ENCODE data around the gene DEDD2. TPM values are rescaled to one million over a fixed set of nuclear protein-coding genes. Genes with fewer than 3 reads are reported as not detected.
A peak's percentile ranks its signal among the peaks of the same experiment; 100 is the strongest.

Gene DEDD2
- total and polyA plus RNA-seq, 10 donors = 24.7 to 73.9 (median 47.2) TPM

- no peak overlapping the region for H3K4me3 ChIP-seq
- no peak for DNase-seq
- peaks cover 4 to 100% (median 94%) of the 10 kb centered on the region in 6 donors for H3K36me3 ChIP-seq
- peak overlapping the region in 1 of 8 donors; percentile 7 for H3K27ac ChIP-seq
- intact Hi-C loops (cut with DNase I; ENCODE audit: low total_unique reads) = no loop called here
- H3K9me3 ChIP-seq = no peaks in the 10 kb centered on the region
- peaks cover 0 to 28% (median 4%) of the 10 kb centered on the region in 6 donors for H3K4me1 ChIP-seq
- TF ChIP-seq POLR2AphosphoS5 (IDR thresholded peaks at IDR 0.05) (peak in 1 of 3 donors; percentile 19), CTCF (IDR thresholded peaks at IDR 0.05 in 8 of 11, conservative IDR thresholded peaks at IDR 0.05 in 3 of 11) (no peak)
- H3K27me3 ChIP-seq (replicated peaks in 1 of 7) = no peaks in the 10 kb centered on the region
- 90 to 96% (median 94%) methylated on average over 10 of the region's 10 CpGs for WGBS, 5 donors
Observed at GRCh38 chr19:42232435-42232834, 15.0 kb upstream of the DEDD2 start.

- 78 to 94% (median 91%) methylated on average over 4 of the region's 4 CpGs for WGBS, 5 donors
- TF ChIP-seq POLR2AphosphoS5 (IDR thresholded peaks at IDR 0.05) (no peak), CTCF (IDR thresholded peaks at IDR 0.05 in 8 of 11, conservative IDR thresholded peaks at IDR 0.05 in 3 of 11) (no peak), POLR2A (IDR thresholded peaks at IDR 0.05) (no peak)
- peaks cover 0 to 36% (median 3%) of the 10 kb centered on the region in 6 donors for H3K4me1 ChIP-seq
- H3K4me3 ChIP-seq = no peak overlapping the region
- intact Hi-C loops (cut with DNase I; ENCODE audit: low total_unique reads) = no loop called here
- DNase-seq = no peak
- no peaks in the 10 kb centered on the region for H3K9me3 ChIP-seq
- no peaks in the 10 kb centered on the region for H3K27me3 ChIP-seq (replicated peaks in 1 of 7)
- H3K27ac ChIP-seq = peak overlapping the region in 2 of 8 donors; percentile 11 to 22
- H3K36me3 ChIP-seq = peaks cover 4 to 100% (median 96%) of the 10 kb centered on the region in 6 donors
Observed at GRCh38 chr19:42230571-42230970, 13.1 kb upstream of the DEDD2 start.

- no peak overlapping the region for H3K4me3 ChIP-seq
- peaks cover 0 to 36% (median 0%) of the 10 kb centered on the region in 6 donors for H3K4me1 ChIP-seq
- H3K36me3 ChIP-seq = peaks cover 4 to 100% (median 96%) of the 10 kb centered on the region in 6 donors
- no peaks in the 10 kb centered on the region for H3K9me3 ChIP-seq
- WGBS, 5 donors = 60 to 78% (median 61%) methylated on average over 8 of the region's 8 CpGs
- H3K27ac ChIP-seq = peak overlapping the region in 2 of 8 donors; percentile 22 to 53
- TF ChIP-seq CTCF (IDR thresholded peaks at IDR 0.05 in 8 of 11, conservative IDR thresholded peaks at IDR 0.05 in 3 of 11) (no peak), POLR2A (IDR thresholded peaks at IDR 0.05) (no peak), POLR2AphosphoS5 (IDR thresholded peaks at IDR 0.05) (peak in 1 of 3 donors; percentile 12)
- no peaks in the 10 kb centered on the region for H3K27me3 ChIP-seq (replicated peaks in 1 of 7)
- intact Hi-C loops (cut with DNase I; ENCODE audit: low total_unique reads) = no loop called here
- no peak for DNase-seq
Observed at GRCh38 chr19:42229855-42230351, 12.4 kb upstream of the DEDD2 start.

- Histone ChIP-seq H3K27ac (peak overlapping the region in 2 of 8 donors; percentile 22 to 53), H3K27me3 (replicated peaks in 1 of 7) (no peaks in the 10 kb centered on the region), H3K4me1 (peaks cover 0 to 36% (median 0%) of the 10 kb centered on the region in 6 donors), H3K36me3 (peaks cover 4 to 100% (median 96%) of the 10 kb centered on the region in 6 donors), H3K9me3 (no peaks in the 10 kb centered on the region), H3K4me3 (no peak overlapping the region)
- WGBS, 5 donors = 68 to 85% (median 77%) methylated on average over 3 to 4 of the region's 4 CpGs
- DNase-seq = no peak
- intact Hi-C loops (cut with DNase I; ENCODE audit: low total_unique reads) = no loop called here
- no peak for TF ChIP-seq POLR2AphosphoS5 (IDR thresholded peaks at IDR 0.05)
- TF ChIP-seq CTCF (IDR thresholded peaks at IDR 0.05 in 8 of 11, conservative IDR thresholded peaks at IDR 0.05 in 3 of 11) = no peak
Observed at GRCh38 chr19:42229301-42229854, 11.9 kb upstream of the DEDD2 start.

Measured in spleen (tissue), 11 donors.